IPS-20b (cell line): ENCODE data around the gene CPNE6.
"Not testable (repeated sequence)": the region's sequence is repeated elsewhere in the genome, so short reads cannot be mapped to it uniquely, and the experiment has no call there.

Experiments
- H3K27ac ChIP-seq: one replicate; pipeline ENCODE4 v1.5.1; 2013; ENCODE audit warnings: low read length
- H3K27me3 ChIP-seq: 2 replicates; pipeline ENCODE4 v1.6.1; 2013; ENCODE audit warnings: mild to moderate bottlenecking, low read length, inconsistent platforms; ENCODE audit not compliant: insufficient read depth
- H3K36me3 ChIP-seq: 2 replicates; pipeline ENCODE4 v1.6.1; 2013; ENCODE audit warnings: low read depth, mild to moderate bottlenecking, inconsistent platforms, low read length, moderate library complexity; ENCODE audit not compliant: insufficient read depth
- H3K4me1 ChIP-seq: 2 replicates; pipeline ENCODE4 v1.6.1; 2013; ENCODE audit warnings: mild to moderate bottlenecking, control low read depth, inconsistent platforms, low read length, moderate library complexity; ENCODE audit not compliant: insufficient read depth
- H3K4me3 ChIP-seq: 2 replicates; pipeline ENCODE4 v1.5.1; 2013; ENCODE audit warnings: mild to moderate bottlenecking, low read length, inconsistent platforms
- H3K9ac ChIP-seq: 2 replicates; pipeline ENCODE4 v1.6.1; 2013; ENCODE audit warnings: low read depth, mild to moderate bottlenecking, inconsistent platforms, low read length, moderate library complexity
- H3K9me3 ChIP-seq: 2 replicates; pipeline ENCODE4 v1.6.1; 2013; ENCODE audit warnings: mild to moderate bottlenecking, low read depth, low read length, inconsistent platforms; ENCODE audit not compliant: insufficient read depth

Gene CPNE6

DNA sequence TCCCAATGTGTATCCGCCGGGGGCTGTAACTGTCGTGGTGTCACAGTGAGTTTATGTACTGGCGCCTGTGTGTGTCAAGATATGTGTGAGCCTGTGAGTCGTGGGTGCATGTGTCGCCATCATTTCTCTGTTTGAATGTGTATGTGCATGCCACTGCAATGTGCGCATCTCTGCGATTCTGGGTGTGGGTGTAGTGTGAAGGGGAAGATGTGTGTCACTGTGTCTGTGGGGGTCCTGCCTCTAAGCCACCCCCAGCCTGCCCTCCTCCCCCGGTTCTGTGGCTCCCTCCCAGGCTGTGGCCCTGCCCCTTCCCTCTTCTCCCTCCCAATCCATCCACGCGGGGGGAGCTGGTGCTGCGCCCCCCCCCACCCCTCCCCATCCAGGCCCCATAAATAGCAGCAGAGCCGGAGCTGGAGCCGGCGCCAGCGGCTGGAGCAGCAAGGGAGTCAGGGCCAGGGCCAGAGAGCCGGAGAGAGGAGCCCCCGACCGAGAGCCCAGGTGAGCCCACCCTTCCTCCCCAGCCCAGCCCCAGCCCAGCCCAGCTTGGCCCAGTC lies at the start of gene CPNE6:
TSS of gene CPNE6 (plus strand) at position 419 of the 554 bp plus-strand sequence. CDS start 1,375 bp downstream, outside the sequence.
- Histone ChIP-seq H3K36me3 (no peaks in the 10 kb centered on the region), H3K4me3 (no peak within 1 kb of the TSS), H3K4me1 (no peaks in the 10 kb centered on the region), H3K27ac (no peak within 1 kb of the TSS), H3K27me3 (no peaks in the 10 kb centered on the region), H3K9me3 (no peaks in the 10 kb centered on the region), H3K9ac (no peak within 1 kb of the TSS)

DNA sequence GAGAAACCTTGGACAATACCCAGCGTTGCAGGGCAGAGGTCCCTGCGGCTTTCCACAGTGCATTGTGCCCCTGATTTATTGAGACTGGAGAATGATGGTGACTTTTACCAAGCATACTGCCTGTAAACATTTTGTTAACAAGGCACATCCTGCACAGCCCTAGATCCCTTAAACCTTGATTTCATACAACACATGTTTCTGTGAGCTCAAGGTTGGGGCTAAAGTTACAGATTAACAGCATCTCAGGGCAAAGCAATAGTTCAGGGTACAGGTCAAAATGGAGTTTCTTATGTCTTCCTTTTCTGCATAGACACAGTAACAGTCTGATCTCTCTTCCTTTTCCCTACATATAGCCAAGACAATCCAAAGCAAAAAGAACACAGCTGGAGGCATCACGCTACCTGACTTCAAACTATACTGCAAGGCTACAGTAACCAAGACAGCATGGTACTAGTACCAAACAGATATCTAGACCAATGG lies 46.4 kb upstream of the CPNE6 start:
- H3K36me3 ChIP-seq, H3K9me3 ChIP-seq, H3K27me3 ChIP-seq, H3K4me3 ChIP-seq, H3K9ac ChIP-seq, H3K27ac ChIP-seq, H3K4me1 ChIP-seq: not testable (repeated sequence)

DNA sequence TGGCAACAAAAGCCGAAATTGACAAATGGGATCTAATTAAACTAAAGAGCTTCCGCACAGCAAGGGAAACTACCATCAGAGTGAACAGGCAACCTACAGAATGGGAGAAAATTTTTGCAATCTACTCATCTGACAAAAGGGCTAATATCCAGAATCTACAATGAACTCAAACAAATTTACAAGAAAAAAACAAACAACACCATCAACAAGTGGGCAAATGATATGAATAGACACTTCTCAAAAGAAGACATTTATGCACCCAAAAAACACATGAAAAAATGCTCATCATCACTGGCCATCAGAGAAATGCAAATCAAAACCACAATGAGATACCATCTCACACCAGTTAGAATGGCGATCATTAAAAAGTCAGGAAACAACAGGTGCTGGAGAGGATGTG lies 41.7 kb upstream of the CPNE6 start:
- H3K27ac ChIP-seq, H3K4me3 ChIP-seq, H3K9ac ChIP-seq, H3K9me3 ChIP-seq, H3K27me3 ChIP-seq, H3K36me3 ChIP-seq, H3K4me1 ChIP-seq: not testable (repeated sequence)

DNA sequence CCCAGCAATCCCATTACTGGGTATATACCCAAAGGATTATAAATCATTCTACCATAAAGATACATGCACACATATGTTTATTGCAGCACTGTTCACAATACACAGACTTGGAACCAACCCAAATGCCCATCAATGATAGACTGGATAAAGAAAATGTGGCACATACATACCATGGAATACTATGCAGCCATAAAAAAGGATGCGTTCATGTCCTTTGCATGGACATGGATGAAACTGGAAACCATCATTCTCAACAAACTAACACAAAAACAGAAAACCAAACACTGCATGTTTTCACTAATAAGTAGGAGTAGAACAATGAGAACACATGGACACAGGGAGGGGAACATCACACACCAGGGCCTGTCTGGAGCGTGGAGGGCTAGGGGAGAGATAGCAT lies 40.0 kb upstream of the CPNE6 start:
- not testable (repeated sequence) for H3K27ac ChIP-seq, H3K27me3 ChIP-seq, H3K4me1 ChIP-seq, H3K9ac ChIP-seq, H3K4me3 ChIP-seq, H3K36me3 ChIP-seq, H3K9me3 ChIP-seq

DNA sequence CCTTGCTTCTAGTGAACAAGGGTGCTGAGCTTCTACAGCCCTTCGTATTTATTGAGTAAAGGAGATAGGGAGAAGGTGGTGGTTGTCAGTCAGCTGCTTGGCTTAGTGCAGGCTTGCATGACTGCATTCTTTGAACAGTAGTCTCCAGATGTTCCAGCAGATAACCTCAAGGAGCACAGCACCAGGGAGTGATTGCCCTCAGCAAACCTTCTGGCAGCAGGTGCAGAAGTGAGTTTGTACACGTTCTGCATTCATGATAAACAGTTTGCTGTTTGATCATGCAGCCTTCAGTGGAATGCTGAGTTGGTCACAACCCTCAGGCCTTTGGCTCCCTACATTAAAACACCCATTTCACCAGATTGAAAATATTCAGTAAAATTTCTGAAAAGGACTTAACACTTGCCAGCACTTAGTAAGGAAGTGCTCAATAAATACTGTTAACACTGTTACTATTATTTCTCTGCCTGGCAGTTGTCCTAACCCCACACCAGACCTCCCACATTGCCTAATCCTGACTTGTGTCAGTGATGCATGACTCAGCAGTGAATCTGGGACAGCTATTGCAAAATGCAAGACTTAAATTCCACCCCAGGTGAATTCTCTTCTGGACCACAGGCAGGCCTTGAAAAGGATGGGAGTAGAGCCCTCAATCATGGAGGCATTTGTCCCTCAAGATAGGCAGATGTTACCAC lies 38.5 kb upstream of the CPNE6 start:
- H3K27ac ChIP-seq: no peak overlapping the region
- no peak overlapping the region for H3K4me3 ChIP-seq
- no peaks in the 10 kb centered on the region for H3K36me3 ChIP-seq
- no peaks in the 10 kb centered on the region for H3K9me3 ChIP-seq
- H3K9ac ChIP-seq: no peak overlapping the region
- H3K27me3 ChIP-seq: no peaks in the 10 kb centered on the region
- H3K4me1 ChIP-seq: no peaks in the 10 kb centered on the region

DNA sequence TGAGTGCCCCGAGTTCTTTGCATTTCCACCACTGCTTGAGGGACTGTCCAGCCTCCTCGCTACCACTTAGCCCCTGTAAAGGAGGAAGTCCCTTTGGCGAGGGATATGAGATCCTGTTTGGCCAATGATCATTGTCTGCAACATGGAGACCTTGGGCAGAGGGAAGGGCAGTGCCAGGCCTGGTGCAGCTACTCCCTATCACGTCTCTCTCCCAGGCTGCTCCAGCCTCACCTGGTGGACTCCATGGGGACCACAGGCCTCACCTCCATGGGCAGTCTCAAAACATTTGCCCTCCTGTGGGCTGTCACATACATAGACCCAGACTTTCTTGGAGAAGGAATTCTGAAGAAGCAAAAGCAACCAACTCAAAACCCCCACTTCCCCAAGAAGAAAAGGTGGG lies 35.6 kb upstream of the CPNE6 start:
- H3K9ac ChIP-seq, H3K27me3 ChIP-seq, H3K4me1 ChIP-seq, H3K36me3 ChIP-seq, H3K9me3 ChIP-seq, H3K27ac ChIP-seq: not testable (repeated sequence)
- H3K4me3 ChIP-seq: peak overlapping the region; percentile 76; the same call in 1 of the 2 replicates

DNA sequence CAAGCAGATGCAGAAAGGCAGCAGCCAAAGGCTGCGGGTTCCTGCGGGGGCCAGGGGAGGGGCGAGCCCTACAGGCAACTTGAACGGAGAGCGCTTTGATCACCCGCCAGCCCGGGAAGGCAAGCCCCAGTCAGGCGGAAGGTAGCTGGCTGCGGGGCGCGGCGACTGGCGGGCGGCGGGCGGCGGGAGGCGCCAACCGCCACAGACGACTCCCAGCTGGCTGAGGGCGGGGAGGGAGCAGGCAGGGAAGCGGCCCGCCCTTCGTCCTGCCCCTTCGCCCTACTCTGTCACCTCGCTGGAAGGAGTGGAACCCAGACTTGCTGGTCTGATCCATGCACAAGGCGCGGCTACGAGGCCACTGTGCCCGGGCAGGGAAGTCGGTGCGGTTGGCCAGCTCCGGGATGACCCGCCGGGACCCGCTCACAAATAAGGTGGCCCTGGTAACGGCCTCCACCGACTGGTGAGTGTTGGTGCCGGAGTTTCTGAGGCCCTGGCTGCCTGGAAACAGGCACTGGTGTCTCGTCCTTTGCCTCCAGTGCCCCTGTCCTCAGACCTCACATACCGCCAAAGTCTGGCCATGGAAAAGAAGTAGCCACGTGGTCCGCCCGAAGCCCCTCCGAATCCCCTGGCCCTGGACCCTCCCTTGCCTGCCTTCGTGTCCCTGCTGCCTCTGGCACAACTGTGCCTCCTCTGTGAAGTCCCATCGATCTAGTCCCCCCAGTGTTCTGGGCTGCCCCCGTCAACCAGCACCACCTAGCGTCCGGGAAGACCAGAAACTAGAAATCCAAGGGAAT lies 35.0 kb upstream of the CPNE6 start:
- Histone ChIP-seq H3K9ac (peak overlapping the region; percentile 81; the same call in 1 of the 2 replicates), H3K27me3 (no peaks in the 10 kb centered on the region), H3K36me3 (no peaks in the 10 kb centered on the region), H3K4me1 (no peaks in the 10 kb centered on the region), H3K9me3 (no peaks in the 10 kb centered on the region), H3K27ac (no peak overlapping the region), H3K4me3 (peak overlapping the region; percentile 76)

DNA sequence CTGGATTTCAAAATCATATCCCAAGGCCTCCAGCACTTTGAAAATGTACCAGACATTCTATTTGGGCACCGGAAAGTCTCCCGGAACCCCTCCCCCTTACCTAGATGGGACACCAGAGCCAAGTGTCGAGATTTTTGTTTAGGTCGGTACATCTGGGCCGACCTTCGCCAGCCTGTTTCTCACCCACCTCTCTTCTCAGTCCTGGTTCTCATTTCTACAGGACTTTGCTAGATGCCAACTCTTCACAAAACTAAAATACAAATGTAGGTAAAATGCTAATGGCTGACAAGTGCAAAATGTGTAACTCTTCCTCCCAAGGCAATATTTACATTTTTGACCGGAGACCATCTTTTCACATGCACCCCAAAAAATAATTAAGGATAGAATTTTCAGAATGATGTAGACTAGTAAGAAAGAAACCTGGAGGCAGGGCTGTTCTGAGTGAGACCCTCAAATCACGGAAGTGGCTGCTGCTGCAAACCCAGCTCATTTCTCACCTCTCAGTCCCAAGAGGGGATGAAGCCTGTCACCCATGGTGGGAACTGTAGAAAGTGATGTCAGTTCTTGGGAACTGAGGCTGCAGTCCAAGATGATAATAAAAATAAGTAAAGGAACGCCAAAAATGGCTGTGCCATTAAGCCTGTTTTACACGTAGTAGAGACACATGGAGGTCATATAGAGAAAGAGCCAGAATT lies 34.3 kb upstream of the CPNE6 start:
- H3K9me3 ChIP-seq, H3K27ac ChIP-seq, H3K36me3 ChIP-seq, H3K9ac ChIP-seq, H3K27me3 ChIP-seq, H3K4me1 ChIP-seq: not testable (repeated sequence)
- H3K4me3 ChIP-seq: peak overlapping the region; percentile 76; the same call in 1 of the 2 replicates

DNA sequence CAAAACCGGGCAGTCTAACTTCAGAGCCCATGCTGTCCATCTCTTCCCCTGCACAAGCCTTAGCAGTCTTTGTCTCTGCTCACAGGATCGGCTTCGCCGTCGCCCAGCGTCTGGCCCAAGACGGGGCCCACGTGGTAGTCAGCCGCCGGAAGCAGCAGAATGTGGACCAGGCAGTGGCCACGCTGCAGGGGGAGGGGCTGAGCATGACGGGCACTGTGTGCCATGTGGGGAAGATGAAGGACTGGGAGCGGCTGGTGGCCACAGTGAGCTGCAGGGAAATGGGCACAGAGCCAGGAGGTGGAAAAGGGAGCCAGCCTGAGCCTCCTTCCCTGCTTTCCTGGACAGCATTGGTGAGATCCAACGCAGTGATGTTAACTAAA lies 33.7 kb upstream of the CPNE6 start:
- H3K36me3 ChIP-seq: no peaks in the 10 kb centered on the region

DNA sequence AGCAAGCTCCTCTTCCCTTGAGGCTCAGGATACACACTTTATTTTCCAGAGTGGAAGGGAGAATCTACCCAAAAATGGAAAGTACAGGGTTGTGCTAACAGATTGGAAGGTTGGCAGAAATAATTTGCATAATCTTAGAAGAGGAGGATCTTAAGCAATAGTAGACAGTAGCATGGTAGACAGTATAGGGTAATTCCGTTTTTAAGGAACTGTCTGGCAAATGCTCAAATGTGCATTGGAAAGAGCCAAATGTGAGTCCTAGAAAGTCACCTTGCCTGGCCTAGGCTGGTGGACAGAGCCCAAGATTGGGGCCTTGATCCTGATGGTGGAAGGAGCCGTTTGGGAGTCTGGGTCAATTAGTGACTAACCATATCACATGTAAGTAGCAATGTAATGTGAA lies 32.7 kb upstream of the CPNE6 start:
- no peak overlapping the region for H3K9ac ChIP-seq
- no peaks in the 10 kb centered on the region for H3K27me3 ChIP-seq
- no peaks in the 10 kb centered on the region for H3K36me3 ChIP-seq
- H3K4me1 ChIP-seq: no peaks in the 10 kb centered on the region
- H3K9me3 ChIP-seq: no peaks in the 10 kb centered on the region
- H3K4me3 ChIP-seq: no peak overlapping the region
- H3K27ac ChIP-seq: no peak overlapping the region

More for the DNA sequence above, 33.7 kb upstream of the CPNE6 start:
- Histone ChIP-seq H3K4me3 (no peak overlapping the region), H3K27me3 (no peaks in the 10 kb centered on the region), H3K27ac (no peak overlapping the region), H3K9me3 (no peaks in the 10 kb centered on the region), H3K4me1 (no peaks in the 10 kb centered on the region), H3K9ac (no peak overlapping the region)

DNA sequence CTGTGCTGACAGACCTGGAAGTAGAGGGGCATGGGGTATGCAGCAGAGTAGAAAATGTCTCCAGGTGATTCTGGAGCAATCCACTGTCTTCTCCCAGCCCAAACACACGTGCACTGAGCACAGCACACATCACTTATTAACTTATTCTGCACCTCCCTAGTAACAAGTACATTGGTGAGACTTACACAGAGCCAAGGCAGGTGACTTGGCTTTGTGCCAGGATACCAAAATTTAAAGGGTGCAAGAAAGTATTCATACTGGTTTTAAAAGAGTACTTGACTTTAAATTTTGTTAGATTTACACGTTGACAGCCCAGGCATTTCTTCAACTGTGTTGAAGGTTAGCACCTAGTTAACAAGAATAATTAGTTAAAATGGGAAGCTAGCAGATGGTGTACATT lies 30.7 kb upstream of the CPNE6 start:
- Histone ChIP-seq H3K9me3 (no peaks in the 10 kb centered on the region), H3K27ac (no peak overlapping the region), H3K27me3 (no peaks in the 10 kb centered on the region), H3K4me1 (no peaks in the 10 kb centered on the region), H3K4me3 (no peak overlapping the region), H3K36me3 (no peaks in the 10 kb centered on the region), H3K9ac (no peak overlapping the region)
